CD14-positive monocyte (primary cell): ENCODE measurements around the gene ADIG. TPM values are rescaled to one million over a fixed set of nuclear protein-coding genes. Genes with fewer than 3 reads are reported as not detected.

ENCODE experiments used
- DNase-seq, 3 donors: peaks; one replicate each; pipeline ENCODE4 v3.0.0-alpha.2; 2011 to 2022
- H2AFZ ChIP-seq: 2 replicates; pipeline ENCODE4 v1.6.0; 2012; ENCODE audit warnings: mild to moderate bottlenecking, low read depth, low read length, inconsistent platforms; ENCODE audit not compliant: insufficient read depth, poor library complexity, severe bottlenecking
- H3K27ac ChIP-seq, 2 donors: 1 replicate in 1 of 2; 2 replicates in 1 of 2; pipeline ENCODE4 v1.5.1; 2012 to 2013; ENCODE audit warnings: low read length in 2 of 2, control low read depth in 1 of 2, inconsistent platforms in 1 of 2, low read depth in 1 of 2, mild to moderate bottlenecking in 1 of 2
- H3K27me3 ChIP-seq, 2 donors: one replicate each; pipeline versions ENCODE4 v1.6.0 to v1.6.1; 2011 to 2013; ENCODE audit warnings: low read length in 2 of 2; ENCODE audit not compliant: control insufficient read depth in 2 of 2, insufficient read depth in 2 of 2
- H3K36me3 ChIP-seq, 2 donors: replicated peaks in 1 of 2; 1 replicate in 1 of 2; 2 replicates in 1 of 2; pipeline versions ENCODE4 v1.5.1 to v1.6.1; 2012 to 2013; ENCODE audit warnings: low read length in 2 of 2, control low read depth in 1 of 2, inconsistent platforms in 1 of 2, mild to moderate bottlenecking in 1 of 2; ENCODE audit not compliant: insufficient read depth in 2 of 2, control insufficient read depth in 1 of 2
- H3K4me1 ChIP-seq, 2 donors: 1 replicate in 1 of 2; 2 replicates in 1 of 2; pipeline versions ENCODE4 v1.5.1 to v1.6.1; 2012 to 2013; ENCODE audit warnings: low read length in 2 of 2, control low read depth in 1 of 2, inconsistent platforms in 1 of 2, mild to moderate bottlenecking in 1 of 2, moderate library complexity in 1 of 2; ENCODE audit not compliant: insufficient read depth in 2 of 2, control insufficient read depth in 1 of 2
- H3K4me2 ChIP-seq: replicated peaks from 2 replicates; pipeline ENCODE3; 2012; ENCODE audit warnings: low read length, moderate library complexity, mild to moderate bottlenecking; ENCODE audit not compliant: poor library complexity, severe bottlenecking; ENCODE audit errors: extremely low read depth
- H3K4me3 ChIP-seq, 3 experiments: fragments of 200-600 bp in 1 of 3; sonication (generic) in 1 of 3; replicated peaks in 1 of 3; 1 replicate in 2 of 3; 2 replicates in 1 of 3; pipeline ENCODE4 v1.5.1; 2011 to 2013; ENCODE audit warnings: low read length in 3 of 3, mild to moderate bottlenecking in 3 of 3, control low read depth in 2 of 3, low read depth in 2 of 3, inconsistent platforms in 1 of 3, moderate library complexity in 1 of 3
- H3K79me2 ChIP-seq: 2 replicates; pipeline ENCODE4 v1.6.0; 2012; ENCODE audit warnings: mild to moderate bottlenecking, control low read depth, inconsistent platforms, low read length, moderate library complexity; ENCODE audit not compliant: insufficient read depth
- H3K9ac ChIP-seq: 2 replicates; pipeline ENCODE4 v1.6.0; 2017; ENCODE audit warnings: low read length, mild to moderate bottlenecking; ENCODE audit not compliant: insufficient read depth, poor library complexity, severe bottlenecking
- H3K9me3 ChIP-seq, 2 donors: replicated peaks in 1 of 2; 1 replicate in 1 of 2; 2 replicates in 1 of 2; pipeline versions ENCODE4 v1.5.1 to v1.6.1; 2012 to 2013; ENCODE audit warnings: low read length in 2 of 2, control low read depth in 1 of 2; ENCODE audit not compliant: control insufficient read depth in 1 of 2, insufficient read depth in 1 of 2
- H4K20me1 ChIP-seq: 2 replicates; pipeline ENCODE4 v1.6.0; 2012; ENCODE audit warnings: mild to moderate bottlenecking, low read length, control low read depth, moderate library complexity; ENCODE audit not compliant: insufficient read depth
- H3K27ac Mint-ChIP-seq, 7 donors: one replicate each; pipeline ENCODE4 v1.8.0; 2020; ENCODE audit warnings: mild to moderate bottlenecking in 7 of 7, mixed read lengths in 7 of 7, moderate library complexity in 6 of 7, inconsistent platforms in 2 of 7
- H3K27me3 Mint-ChIP-seq, 3 donors: one replicate each; pipeline ENCODE4 v1.8.0; 2021 to 2022; ENCODE audit warnings: low read depth in 3 of 3, mild to moderate bottlenecking in 3 of 3, mixed read lengths in 3 of 3, moderate library complexity in 3 of 3, inconsistent platforms in 1 of 3
- H3K36me3 Mint-ChIP-seq, 2 donors: one replicate each; pipeline ENCODE4 v1.8.0; 2020; ENCODE audit warnings: mixed read lengths in 2 of 2, inconsistent platforms in 1 of 2, mild to moderate bottlenecking in 1 of 2
- H3K4me1 Mint-ChIP-seq: one replicate; pipeline ENCODE4 v1.8.0; 2020; ENCODE audit warnings: mild to moderate bottlenecking, mixed read lengths
- H3K4me3 Mint-ChIP-seq, 2 donors: one replicate each; pipeline ENCODE4 v1.8.0; 2020; ENCODE audit warnings: mild to moderate bottlenecking in 2 of 2, mixed read lengths in 2 of 2, moderate library complexity in 1 of 2
- H3K9me3 Mint-ChIP-seq, 7 donors: one replicate each; pipeline ENCODE4 v1.8.0; 2020 to 2022; ENCODE audit warnings: mixed read lengths in 7 of 7, mild to moderate bottlenecking in 6 of 7, moderate library complexity in 6 of 7, inconsistent platforms in 2 of 7
- CTCF ChIP-seq: fragments of 200-600 bp; IDR thresholded peaks from one replicate; pipeline ENCODE4 v1.8.0; 2022; ENCODE audit warnings: antibody characterized with exemption, mild to moderate bottlenecking
- WGBS: methylation state at CpG from one replicate; pipeline ENCODE4 v1.1.5; 2013; ENCODE audit warnings: missing lambda C conversion rate; ENCODE audit not compliant: insufficient coverage; 5-methylcytosine and 5-hydroxymethylcytosine counted together
- intact Hi-C, 2 donors: fragments of 100-400 bp; cut with micrococcal nuclease; formaldehyde crosslinking; loops; one replicate each; pipeline versions ENCODE4 v1.15.0 to v1.15.1; 2023
- polyA plus RNA-seq, 3 donors: library from polyadenylated mRNA; depleted of rRNA in 1 of 3; unstranded in 2 of 3; stranded (reverse) in 1 of 3; fragments of 300-500 nt in 2 of 3; fragments of >200 nt in 1 of 3; fragmentation: Illumina TruSeq in 2 of 3; gene quantifications; 1 replicate in 2 of 3; 2 replicates in 1 of 3; pipeline ENCODE4 v1.2.3, GENCODE V29; 2012 to 2021

The ADIG gene
- polyA plus RNA-seq, 3 donors = not detected

- Histone ChIP-seq H3K9me3 (no peaks in the 10 kb centered on the region), H4K20me1 (no peaks in the 10 kb centered on the region), H3K4me1 (no peaks in the 10 kb centered on the region), H3K27me3 (no peaks in the 10 kb centered on the region), H3K9ac (no peak overlapping the region), H3K27ac (no peak overlapping the region), H3K4me3 (no peak overlapping the region), H3K36me3 (peaks cover 83 to 99% of the 10 kb centered on the region in 2 donors), H3K79me2 (no peaks in the 10 kb centered on the region), H3K4me2 (no peak overlapping the region), H2AFZ (no peak overlapping the region)
- no peaks in the 10 kb centered on the region for H3K4me1 Mint-ChIP-seq
- DNase-seq = no peak
- intact Hi-C loops = no loop called here
- no peaks in the 10 kb centered on the region for H3K9me3 Mint-ChIP-seq
- no peak for TF ChIP-seq CTCF
- H3K36me3 Mint-ChIP-seq = peaks cover 50 to 52% of the 10 kb centered on the region in 2 donors
- H3K27me3 Mint-ChIP-seq = no peaks in the 10 kb centered on the region
- no peak overlapping the region for H3K27ac Mint-ChIP-seq
- 100% methylated on average over 2 of the region's 3 CpGs for whole genome bisulfite sequencing
- no peak overlapping the region for H3K4me3 Mint-ChIP-seq
Measured at GRCh38 chr20:38548356-38549083, 32.5 kb upstream of the ADIG start.

GRCh38 chr20:38550274-38550673 lies 30.7 kb upstream of the ADIG start:
- Mint-ChIP-seq H3K4me3 (no peak overlapping the region), H3K27ac (no peak overlapping the region), H3K4me1 (no peaks in the 10 kb centered on the region), H3K27me3 (no peaks in the 10 kb centered on the region), H3K9me3 (no peaks in the 10 kb centered on the region), H3K36me3 (peaks cover 46 to 54% of the 10 kb centered on the region in 2 donors)
- Histone ChIP-seq H2AFZ (no peak overlapping the region), H3K79me2 (no peaks in the 10 kb centered on the region), H3K36me3 (peaks cover 82 to 99% of the 10 kb centered on the region in 2 donors), H3K9ac (no peak overlapping the region), H3K9me3 (no peaks in the 10 kb centered on the region), H3K27me3 (no peaks in the 10 kb centered on the region), H3K4me2 (no peak overlapping the region), H3K4me1 (no peaks in the 10 kb centered on the region), H4K20me1 (no peaks in the 10 kb centered on the region), H3K4me3 (no peak overlapping the region), H3K27ac (no peak overlapping the region)
- TF ChIP-seq CTCF = no peak
- no peak for DNase-seq
- intact Hi-C loops = no loop called here
- WGBS = no CpG with 5 or more reads among the region's 1 CpG
